Fibroblast of pulmonary artery (primary cell): ENCODE results near the gene KRTAP27-1.

Experiments used
- DNase-seq: peaks from one replicate; pipeline ENCODE4 v3.0.0-alpha.2; 2010; ENCODE audit warnings: low read depth
- H3K4me3 ChIP-seq: replicated peaks from 2 replicates; pipeline ENCODE4 v1.5.1; 2011; ENCODE audit warnings: low read depth, mild to moderate bottlenecking, control low read depth, low read length, moderate library complexity
- TF ChIP-seq, protein P1 (sequence below): IDR thresholded peaks from 2 replicates; pipeline ENCODE4 v1.5.1; 2011; ENCODE audit warnings: mild to moderate bottlenecking, control low read depth, low read length, inconsistent platforms; ENCODE audit errors: missing control alignments

The KRTAP27-1 gene

DNA sequence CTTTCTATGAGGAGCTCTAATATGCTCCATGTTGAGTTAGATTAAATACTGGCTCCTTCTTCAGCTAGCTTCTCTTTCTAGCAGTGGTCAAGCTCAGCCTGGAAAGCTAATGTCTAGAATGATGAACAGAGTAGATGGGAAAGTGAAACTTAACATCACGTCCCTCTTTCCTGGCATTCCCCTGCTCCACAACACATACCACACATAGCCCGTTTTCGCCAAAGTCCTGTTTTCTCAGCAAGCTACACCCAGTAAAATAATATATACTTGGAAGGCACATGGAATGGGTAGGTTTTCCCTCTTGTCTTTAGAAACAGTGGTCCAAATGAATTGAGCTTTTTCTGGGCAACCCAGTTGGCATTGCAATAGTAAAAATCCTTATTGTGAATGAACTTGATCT lies 3.8 kb downstream of the KRTAP27-1 start:
- TF ChIP-seq, protein P1, sequence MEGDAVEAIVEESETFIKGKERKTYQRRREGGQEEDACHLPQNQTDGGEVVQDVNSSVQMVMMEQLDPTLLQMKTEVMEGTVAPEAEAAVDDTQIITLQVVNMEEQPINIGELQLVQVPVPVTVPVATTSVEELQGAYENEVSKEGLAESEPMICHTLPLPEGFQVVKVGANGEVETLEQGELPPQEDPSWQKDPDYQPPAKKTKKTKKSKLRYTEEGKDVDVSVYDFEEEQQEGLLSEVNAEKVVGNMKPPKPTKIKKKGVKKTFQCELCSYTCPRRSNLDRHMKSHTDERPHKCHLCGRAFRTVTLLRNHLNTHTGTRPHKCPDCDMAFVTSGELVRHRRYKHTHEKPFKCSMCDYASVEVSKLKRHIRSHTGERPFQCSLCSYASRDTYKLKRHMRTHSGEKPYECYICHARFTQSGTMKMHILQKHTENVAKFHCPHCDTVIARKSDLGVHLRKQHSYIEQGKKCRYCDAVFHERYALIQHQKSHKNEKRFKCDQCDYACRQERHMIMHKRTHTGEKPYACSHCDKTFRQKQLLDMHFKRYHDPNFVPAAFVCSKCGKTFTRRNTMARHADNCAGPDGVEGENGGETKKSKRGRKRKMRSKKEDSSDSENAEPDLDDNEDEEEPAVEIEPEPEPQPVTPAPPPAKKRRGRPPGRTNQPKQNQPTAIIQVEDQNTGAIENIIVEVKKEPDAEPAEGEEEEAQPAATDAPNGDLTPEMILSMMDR = no peak
- DNase-seq = no peak
- H3K4me3 ChIP-seq = no peak overlapping the region

DNA sequence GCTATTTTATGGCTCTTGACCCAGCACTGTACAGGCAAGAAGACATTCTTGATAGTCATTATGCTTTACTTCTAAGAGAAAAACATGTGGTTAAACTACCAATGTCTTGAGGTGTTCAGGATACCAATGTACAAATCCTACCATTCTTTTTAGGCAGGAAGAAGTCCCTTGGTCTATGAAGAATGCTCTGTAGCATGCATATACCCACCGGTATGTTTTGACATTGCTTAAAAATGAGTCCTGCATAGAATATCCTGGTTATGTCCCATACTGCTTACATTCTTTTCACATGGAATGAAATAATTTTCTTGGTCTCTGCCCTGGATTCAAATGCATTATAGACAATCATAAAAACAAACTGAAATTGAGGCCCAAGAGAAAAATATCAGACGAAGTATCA lies 4.8 kb downstream of the KRTAP27-1 start:
- TF ChIP-seq, protein P1 = no peak

DNA sequence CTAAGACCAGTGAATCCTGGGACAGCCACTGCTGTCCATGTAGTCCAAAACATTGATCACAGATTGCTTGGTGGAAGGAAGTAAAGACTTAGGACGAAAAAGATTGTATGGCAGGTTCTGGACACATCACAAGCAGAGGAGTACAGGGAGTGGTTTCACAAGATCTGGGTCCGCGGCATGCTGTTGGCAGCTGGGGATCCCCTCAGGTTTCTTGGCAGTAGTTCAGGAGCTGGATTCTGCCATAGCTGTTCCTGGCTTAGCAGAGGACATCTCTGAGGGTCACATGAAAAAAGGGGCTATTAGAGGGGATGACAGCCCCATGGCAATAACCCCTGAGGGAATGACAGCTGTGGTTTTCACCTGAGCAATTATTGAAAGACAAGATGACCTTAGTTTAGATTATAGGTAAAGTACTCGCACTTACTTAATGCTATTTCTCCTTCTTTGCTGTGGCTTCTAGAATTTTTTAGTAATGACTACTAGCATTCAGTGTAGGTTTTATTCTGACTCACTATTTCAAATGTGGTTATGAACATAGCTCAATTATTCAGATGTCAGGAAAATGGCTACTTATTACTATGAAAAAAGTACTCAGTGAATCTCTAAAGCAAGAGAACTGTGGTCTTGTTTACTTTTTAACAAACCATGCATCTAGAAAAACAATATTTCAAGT lies 8.2 kb downstream of the KRTAP27-1 start:
- no peak for DNase-seq
- TF ChIP-seq, protein P1 = no peak
- H3K4me3 ChIP-seq = no peak overlapping the region

More for the DNA sequence above, 4.8 kb downstream of the KRTAP27-1 start:
- no peak overlapping the region for H3K4me3 ChIP-seq
- no peak for DNase-seq

DNA sequence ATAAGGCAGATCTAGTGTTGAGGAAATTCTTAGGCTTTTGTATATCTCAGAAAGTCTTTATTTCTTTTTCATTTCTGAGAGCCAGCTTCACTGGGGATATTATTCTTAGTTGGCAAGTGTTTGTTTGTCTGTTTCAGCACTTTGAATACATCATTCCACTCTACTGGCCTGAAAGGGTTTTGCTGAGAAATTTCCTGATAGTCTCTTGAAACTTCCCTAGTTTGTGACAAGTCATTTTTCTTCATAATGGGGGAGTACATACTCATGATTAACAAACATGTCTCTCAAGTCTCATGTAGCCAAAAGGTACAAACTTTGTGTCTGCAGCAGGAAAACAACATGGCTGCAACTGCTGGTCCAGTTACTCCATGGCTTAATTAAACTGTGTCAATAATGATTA lies 11.1 kb downstream of the KRTAP27-1 start:
- TF ChIP-seq, protein P1 = no peak
- no peak for DNase-seq
- H3K4me3 ChIP-seq = no peak overlapping the region

DNA sequence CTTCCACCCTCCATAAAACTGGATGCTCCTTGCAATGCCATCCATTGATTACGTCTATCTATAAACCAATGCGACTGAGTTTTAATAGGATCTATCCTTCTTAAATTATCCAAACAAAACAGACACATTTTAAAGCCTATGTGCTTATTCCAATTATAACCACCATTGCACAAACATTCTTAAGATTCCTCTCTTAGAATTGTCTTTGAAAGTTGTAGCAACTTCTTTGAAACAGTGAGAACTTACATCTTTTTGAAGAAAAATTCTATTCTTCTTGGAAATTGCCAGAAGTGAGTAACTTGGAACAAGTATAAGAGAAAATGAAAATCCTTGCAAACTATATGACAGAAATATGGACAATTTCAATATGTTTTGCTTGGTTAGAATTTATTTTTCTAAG lies 17.3 kb downstream of the KRTAP27-1 start, which contains the start of gene KRTAP26-1:
Gene KRTAP26-1 (minus strand): TSS at position 101 of the 400 bp plus-strand sequence. CDS start 280 bp downstream, outside the sequence.
- DNase-seq = no peak
- TF ChIP-seq, protein P1 = no peak
- no peak within 1 kb of the TSS for H3K4me3 ChIP-seq

DNA sequence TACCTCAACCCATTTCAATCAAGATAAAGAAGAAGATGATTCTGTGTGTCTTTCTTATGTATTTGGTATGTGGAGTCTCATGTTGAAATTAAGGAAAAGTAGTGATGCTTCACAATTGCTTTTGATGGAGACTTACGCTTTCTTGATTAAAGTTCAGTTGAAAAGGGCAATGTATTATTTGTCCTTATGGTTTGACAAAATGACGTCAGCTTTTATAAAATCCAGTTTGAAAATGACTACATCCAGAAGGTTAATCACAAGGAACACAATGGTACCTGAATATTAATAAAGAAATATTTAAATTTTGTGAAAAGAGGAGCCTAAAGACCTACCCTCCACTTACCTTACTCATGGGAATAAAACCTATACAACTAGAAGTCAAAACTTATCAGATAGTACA lies 21.8 kb downstream of the KRTAP27-1 start:
- no peak for DNase-seq
- TF ChIP-seq, protein P1 = no peak

DNA sequence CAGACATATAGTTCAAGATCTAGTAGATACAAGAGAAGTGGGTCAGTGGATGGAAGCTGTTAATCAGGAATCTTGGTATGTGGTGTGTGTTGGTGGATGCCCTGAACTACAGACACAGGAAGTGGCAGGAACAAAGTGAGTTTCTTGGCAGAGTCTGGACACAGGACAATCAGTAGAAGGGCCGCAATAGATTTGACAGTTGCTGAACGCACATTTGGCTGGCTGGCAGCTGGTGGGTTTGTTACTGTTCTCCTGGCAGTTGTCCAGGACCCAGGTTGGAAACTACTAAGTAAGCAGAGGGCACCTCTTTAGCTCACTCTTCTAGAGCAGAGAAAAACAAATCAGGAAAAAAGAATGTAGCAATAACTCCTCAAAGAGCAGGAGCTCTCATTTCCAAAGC lies 30.6 kb downstream of the KRTAP27-1 start:
- H3K4me3 ChIP-seq = no peak overlapping the region
- TF ChIP-seq, protein P1 = no peak
- no peak for DNase-seq

More for the DNA sequence above, 21.8 kb downstream of the KRTAP27-1 start:
- H3K4me3 ChIP-seq = no peak overlapping the region
